Type B pancreatic cell (in vitro differentiated cells): ENCODE results near the gene HMCN2. TPM values are rescaled to one million over a fixed set of nuclear protein-coding genes. Genes with fewer than 3 reads are reported as not detected.

ENCODE experiments used
- DNase-seq: peaks from one replicate; pipeline ENCODE4 v3.0.0; 2021; ENCODE audit warnings: mixed read lengths; ENCODE audit not compliant: unreplicated experiment; ENCODE audit errors: extremely low spot score
- H3K27ac Mint-ChIP-seq: 2 replicates; pipeline ENCODE4 v1.8.0; 2021; ENCODE audit warnings: mild to moderate bottlenecking, mixed read lengths
- H3K27me3 Mint-ChIP-seq: 2 replicates; pipeline ENCODE4 v1.8.0; 2021; ENCODE audit warnings: mixed read lengths
- H3K36me3 Mint-ChIP-seq: 2 replicates; pipeline ENCODE4 v1.8.0; 2021; ENCODE audit warnings: mixed read lengths
- H3K4me1 Mint-ChIP-seq: one replicate; pipeline ENCODE4 v1.8.0; 2021; ENCODE audit warnings: mixed read lengths; ENCODE audit not compliant: unreplicated experiment
- H3K4me3 Mint-ChIP-seq: 2 replicates; pipeline ENCODE4 v1.8.0; 2021; ENCODE audit warnings: mild to moderate bottlenecking, mixed read lengths
- H3K9me3 Mint-ChIP-seq: 2 replicates; pipeline ENCODE4 v1.8.0; 2021; ENCODE audit warnings: mixed read lengths
- total RNA-seq: library from RNA; stranded (reverse); gene quantifications from 2 replicates; pipeline ENCODE4 v1.2.1, GENCODE V29; 2021; ENCODE audit warnings: low replicate concordance
- TF ChIP-seq, protein P1 (sequence below): fragments of 200-600 bp; sonication (generic); conservative IDR thresholded peaks from 2 replicates; pipeline ENCODE4 v1.5.0; 2021; ENCODE audit warnings: antibody characterized with exemption, mild to moderate bottlenecking

HMCN2 gene
- total RNA-seq, 1 donor from 2014 or later = 0.12 TPM

DNA sequence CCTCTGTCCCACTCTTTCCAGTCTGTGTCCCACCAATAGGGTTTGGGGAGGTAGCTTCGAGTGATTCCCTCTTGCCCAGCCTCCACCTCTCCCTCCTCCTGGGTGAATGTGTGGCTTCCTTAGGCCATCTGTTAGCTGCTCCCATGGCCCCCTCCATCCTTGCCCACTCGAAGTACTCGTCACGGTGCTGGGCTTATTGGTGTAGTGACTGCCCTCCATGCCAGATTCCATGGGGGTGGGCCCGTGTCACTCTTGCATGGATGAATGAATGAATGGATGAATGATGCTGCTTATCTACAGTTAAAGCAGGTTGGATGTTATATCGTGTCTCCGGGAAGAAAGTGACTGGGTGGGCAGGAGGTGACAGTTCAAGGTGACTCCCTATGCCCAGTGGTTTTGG lies 19.1 kb downstream of the HMCN2 start:
- Mint-ChIP-seq H3K9me3 (no peaks in the 10 kb centered on the region), H3K27me3 (peaks cover 35% of the 10 kb centered on the region), H3K27ac (no peak overlapping the region), H3K36me3 (no peaks in the 10 kb centered on the region), H3K4me1 (peaks cover 13% of the 10 kb centered on the region), H3K4me3 (no peak overlapping the region)
- DNase-seq = no peak
- TF ChIP-seq, protein P1, sequence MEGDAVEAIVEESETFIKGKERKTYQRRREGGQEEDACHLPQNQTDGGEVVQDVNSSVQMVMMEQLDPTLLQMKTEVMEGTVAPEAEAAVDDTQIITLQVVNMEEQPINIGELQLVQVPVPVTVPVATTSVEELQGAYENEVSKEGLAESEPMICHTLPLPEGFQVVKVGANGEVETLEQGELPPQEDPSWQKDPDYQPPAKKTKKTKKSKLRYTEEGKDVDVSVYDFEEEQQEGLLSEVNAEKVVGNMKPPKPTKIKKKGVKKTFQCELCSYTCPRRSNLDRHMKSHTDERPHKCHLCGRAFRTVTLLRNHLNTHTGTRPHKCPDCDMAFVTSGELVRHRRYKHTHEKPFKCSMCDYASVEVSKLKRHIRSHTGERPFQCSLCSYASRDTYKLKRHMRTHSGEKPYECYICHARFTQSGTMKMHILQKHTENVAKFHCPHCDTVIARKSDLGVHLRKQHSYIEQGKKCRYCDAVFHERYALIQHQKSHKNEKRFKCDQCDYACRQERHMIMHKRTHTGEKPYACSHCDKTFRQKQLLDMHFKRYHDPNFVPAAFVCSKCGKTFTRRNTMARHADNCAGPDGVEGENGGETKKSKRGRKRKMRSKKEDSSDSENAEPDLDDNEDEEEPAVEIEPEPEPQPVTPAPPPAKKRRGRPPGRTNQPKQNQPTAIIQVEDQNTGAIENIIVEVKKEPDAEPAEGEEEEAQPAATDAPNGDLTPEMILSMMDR = no peak

DNA sequence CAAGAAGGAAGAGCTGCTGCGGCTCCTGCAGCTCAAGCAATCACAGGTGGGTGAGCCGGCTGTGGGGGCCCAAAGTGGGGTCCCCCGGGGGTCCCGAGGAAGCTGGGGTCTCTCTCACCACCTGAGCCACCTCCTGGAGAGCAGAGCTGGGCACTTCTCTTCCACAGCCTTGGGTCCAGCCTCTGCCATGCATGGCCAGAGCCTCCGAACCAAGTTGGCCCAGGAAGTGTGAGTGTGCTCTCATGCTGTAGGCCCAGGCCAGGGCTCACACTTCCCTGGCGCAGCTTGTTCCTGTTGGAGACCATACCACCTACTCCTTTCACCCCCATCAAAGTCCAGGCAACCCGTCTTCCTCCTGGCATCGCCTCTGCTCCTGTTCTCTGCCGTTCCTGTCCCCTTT lies 19.7 kb downstream of the HMCN2 start:
- Mint-ChIP-seq H3K4me3 (no peak overlapping the region), H3K27ac (no peak overlapping the region), H3K4me1 (peaks cover 19% of the 10 kb centered on the region), H3K27me3 (peaks cover 40% of the 10 kb centered on the region), H3K36me3 (no peaks in the 10 kb centered on the region), H3K9me3 (no peaks in the 10 kb centered on the region)
- no peak for DNase-seq
- TF ChIP-seq, protein P1 = no peak

DNA sequence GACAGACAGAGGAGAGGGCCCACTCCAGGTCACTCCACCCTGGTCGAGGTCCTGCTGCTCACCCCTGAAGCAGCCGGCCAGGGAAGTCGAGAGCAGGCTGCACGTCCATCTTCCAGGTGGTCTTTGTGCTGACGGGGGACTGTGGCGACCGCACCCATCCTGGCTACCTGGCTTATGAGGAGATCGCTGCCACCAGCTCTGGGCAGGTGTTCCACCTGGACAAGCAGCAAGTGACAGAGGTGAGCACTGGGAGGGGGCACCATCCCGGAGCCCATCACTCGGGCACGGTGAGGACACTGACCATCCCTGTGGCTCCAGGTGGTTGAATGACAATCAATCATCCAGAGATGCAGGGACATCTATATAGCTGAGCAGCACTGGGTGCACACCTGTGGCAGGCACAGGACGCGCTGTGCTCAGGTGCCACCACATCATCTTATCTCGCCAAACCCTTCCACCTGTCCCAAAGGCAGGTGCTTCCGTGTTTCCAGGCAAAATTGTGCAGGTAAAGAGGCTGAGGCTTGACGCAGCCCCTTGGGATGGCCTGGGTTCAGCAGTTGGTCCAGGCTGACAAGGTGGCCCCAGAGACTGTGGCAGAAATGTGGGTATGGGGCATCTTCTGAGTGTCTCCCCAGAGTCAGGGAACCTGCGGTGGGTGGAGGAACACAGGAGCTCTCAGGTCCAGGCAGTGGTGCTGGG lies 20.7 kb downstream of the HMCN2 start:
- Mint-ChIP-seq H3K4me3 (no peak overlapping the region), H3K27ac (no peak overlapping the region), H3K36me3 (no peaks in the 10 kb centered on the region), H3K27me3 (peaks cover 42% of the 10 kb centered on the region), H3K9me3 (no peaks in the 10 kb centered on the region), H3K4me1 (peaks cover 24% of the 10 kb centered on the region)
- no peak for DNase-seq
- TF ChIP-seq, protein P1 = no peak

DNA sequence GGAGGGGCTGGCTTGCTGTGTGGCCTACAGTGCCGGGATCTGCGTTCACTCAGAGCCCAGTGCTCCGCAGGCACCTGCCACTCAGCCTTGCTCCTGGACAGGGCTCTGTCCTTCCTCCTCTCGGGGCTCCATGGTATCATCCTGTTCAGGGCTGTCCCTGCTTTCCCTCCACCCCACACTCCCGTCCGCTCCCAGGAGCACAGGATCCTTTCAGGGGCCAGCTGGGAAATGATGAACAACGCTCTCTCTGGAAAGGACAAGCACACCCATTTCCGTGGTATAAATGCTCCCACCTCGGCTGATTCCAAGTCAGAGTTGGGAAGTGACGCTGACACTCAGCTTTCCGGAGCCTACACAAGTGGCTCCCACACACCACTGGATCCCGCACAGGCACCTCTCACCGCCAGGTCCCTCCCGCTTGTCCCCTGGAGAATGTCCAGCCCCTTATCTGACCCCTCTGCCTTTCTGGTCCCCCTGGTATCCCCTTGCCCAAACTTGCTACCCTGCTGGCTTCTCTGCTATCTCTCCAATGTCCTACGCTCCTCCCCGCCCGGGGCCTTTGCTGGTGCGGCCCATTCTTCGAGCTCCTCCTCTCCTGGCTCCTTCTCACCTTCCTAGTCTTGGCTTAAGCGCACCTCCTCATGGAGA lies 21.3 kb downstream of the HMCN2 start:
- no peak overlapping the region for H3K27ac Mint-ChIP-seq
- no peaks in the 10 kb centered on the region for H3K36me3 Mint-ChIP-seq
- no peaks in the 10 kb centered on the region for H3K9me3 Mint-ChIP-seq
- TF ChIP-seq, protein P1 = no peak
- DNase-seq = no peak
- peaks cover 24% of the 10 kb centered on the region for H3K4me1 Mint-ChIP-seq
- H3K27me3 Mint-ChIP-seq = peaks cover 45% of the 10 kb centered on the region
- H3K4me3 Mint-ChIP-seq = no peak overlapping the region

DNA sequence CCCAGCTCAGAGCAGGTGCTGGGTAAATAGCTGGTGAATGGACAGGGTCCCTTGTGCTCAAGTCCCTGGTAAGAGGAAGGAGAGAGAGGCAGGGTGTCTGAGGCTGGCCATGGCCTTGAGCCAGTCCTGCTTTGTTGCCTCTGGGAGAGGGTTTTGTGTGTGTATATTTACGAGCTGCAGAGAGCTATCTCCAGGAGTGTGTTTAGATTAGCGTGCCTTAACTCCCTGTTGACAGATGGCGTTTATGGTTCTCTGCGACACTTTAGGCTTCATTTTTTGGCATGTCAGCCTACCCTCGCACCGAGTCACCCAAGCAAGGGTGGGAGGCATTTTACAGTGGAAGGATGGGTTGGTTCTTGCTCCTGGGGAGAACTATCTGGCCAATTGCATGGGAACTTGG lies 22.2 kb downstream of the HMCN2 start:
- DNase-seq = no peak
- H3K4me3 Mint-ChIP-seq = no peak overlapping the region
- H3K4me1 Mint-ChIP-seq = peaks cover 24% of the 10 kb centered on the region
- no peak overlapping the region for H3K27ac Mint-ChIP-seq
- no peaks in the 10 kb centered on the region for H3K9me3 Mint-ChIP-seq
- no peaks in the 10 kb centered on the region for H3K36me3 Mint-ChIP-seq
- peaks cover 48% of the 10 kb centered on the region for H3K27me3 Mint-ChIP-seq
- TF ChIP-seq, protein P1 = no peak
